Astrocyte of the spinal cord (primary cell): ENCODE data around the gene APOL1.

Source experiments
- DNase-seq: peaks from one replicate; pipeline ENCODE4 v3.0.0; 2011; ENCODE audit warnings: low read depth, low spot score
- H3K4me3 ChIP-seq: 2 replicates; pipeline ENCODE4 v1.5.1; 2011; ENCODE audit warnings: low read depth, mild to moderate bottlenecking, low read length, moderate library complexity
- in situ Hi-C: cut with HindIII; loops from 2 replicates; pipeline ENCODE4 v1.10.0; 2017; ENCODE audit warnings: low sequenced_read_pairs
- TF ChIP-seq, protein P1 (sequence below): IDR thresholded peaks from 2 replicates; pipeline ENCODE4 v1.5.1; 2012; ENCODE audit warnings: low read depth, mild to moderate bottlenecking, low read length, inconsistent platforms

The APOL1 gene

GRCh38 chr22:36299911-36300310 is 47.0 kb downstream of the APOL1 start:
- TF ChIP-seq, protein P1, sequence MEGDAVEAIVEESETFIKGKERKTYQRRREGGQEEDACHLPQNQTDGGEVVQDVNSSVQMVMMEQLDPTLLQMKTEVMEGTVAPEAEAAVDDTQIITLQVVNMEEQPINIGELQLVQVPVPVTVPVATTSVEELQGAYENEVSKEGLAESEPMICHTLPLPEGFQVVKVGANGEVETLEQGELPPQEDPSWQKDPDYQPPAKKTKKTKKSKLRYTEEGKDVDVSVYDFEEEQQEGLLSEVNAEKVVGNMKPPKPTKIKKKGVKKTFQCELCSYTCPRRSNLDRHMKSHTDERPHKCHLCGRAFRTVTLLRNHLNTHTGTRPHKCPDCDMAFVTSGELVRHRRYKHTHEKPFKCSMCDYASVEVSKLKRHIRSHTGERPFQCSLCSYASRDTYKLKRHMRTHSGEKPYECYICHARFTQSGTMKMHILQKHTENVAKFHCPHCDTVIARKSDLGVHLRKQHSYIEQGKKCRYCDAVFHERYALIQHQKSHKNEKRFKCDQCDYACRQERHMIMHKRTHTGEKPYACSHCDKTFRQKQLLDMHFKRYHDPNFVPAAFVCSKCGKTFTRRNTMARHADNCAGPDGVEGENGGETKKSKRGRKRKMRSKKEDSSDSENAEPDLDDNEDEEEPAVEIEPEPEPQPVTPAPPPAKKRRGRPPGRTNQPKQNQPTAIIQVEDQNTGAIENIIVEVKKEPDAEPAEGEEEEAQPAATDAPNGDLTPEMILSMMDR = no peak
- DNase-seq = no peak
- in situ Hi-C loops = no loop called here
- H3K4me3 ChIP-seq = no peak overlapping the region

DNA sequence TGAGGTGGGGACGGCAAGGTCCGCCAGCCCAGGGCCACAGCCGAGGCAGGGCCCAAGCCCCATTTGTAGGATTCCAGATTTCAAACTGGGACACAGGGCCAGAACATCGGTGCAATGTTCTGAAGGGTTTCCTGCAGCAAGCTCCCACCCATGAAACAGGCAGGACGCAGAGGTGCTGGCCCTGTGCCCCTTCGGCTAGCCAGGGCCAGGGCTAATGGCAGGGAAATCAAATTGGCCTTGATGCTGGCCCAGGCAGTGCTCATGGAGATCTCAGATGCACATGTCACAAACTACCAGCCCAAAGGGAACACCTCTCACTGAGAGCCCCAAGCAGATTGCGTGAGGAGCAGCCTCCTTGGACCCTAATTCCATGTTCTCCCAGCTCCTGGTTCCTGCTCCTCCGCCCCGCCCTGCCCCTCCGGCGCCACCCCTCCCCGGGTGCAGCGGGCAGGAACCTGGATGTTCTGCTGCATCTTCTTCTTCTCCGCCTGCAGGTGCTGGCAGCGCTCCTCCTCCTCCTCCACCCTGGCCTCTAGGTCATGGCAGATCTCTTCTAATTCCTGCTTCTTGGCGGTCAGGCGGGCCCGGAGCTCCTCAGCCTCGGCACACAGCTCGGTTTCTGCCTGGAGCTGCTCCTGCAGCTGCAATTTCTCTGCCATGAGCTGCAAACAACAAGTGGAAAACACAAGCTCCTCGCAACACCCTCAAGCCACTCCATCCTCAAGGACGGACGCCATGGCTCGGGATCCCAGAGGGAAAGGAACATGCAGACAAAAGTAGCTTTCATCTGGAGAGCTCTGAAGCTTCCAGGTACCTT is 47.7 kb downstream of the APOL1 start:
- in situ Hi-C loops = no loop called here
- DNase-seq = no peak
- no peak overlapping the region for H3K4me3 ChIP-seq
- TF ChIP-seq, protein P1 = no peak

- in situ Hi-C loops = no loop called here
- TF ChIP-seq, protein P1 = peak; percentile 89
- DNase-seq = peak; percentile 72
- no peak overlapping the region for H3K4me3 ChIP-seq
These were observed 48.5 kb downstream of the APOL1 start for GRCh38 chr22:36301384-36301828.

GRCh38 chr22:36301851-36302250 is 48.9 kb downstream of the APOL1 start:
- peak; percentile 29 for DNase-seq

GRCh38 chr22:36302439-36303114 is 49.6 kb downstream of the APOL1 start:
- DNase-seq = no peak
- TF ChIP-seq, protein P1 = no peak
- in situ Hi-C loops = no loop called here
- no peak overlapping the region for H3K4me3 ChIP-seq

More at GRCh38 chr22:36301851-36302250, 48.9 kb downstream of the APOL1 start:
- TF ChIP-seq, protein P1 = no peak
- H3K4me3 ChIP-seq = no peak overlapping the region
- in situ Hi-C loops = no loop called here

GRCh38 chr22:36303115-36303467 is 50.2 kb downstream of the APOL1 start:
- no peak for DNase-seq
- TF ChIP-seq, protein P1 = no peak
- in situ Hi-C loops = no loop called here
- no peak overlapping the region for H3K4me3 ChIP-seq
